ENCODE measurements around the gene HIKESHI.
"Not testable (repeated sequence)": the region's sequence is repeated elsewhere in the genome, so short reads cannot be mapped to it uniquely, and the experiment has no call there.

The HIKESHI gene

GRCh38 chr11:86292912-86293616 is 9.0 kb upstream of the HIKESHI start:
- peak in 1 of 2 donors; percentile 3 for DNase-seq (ENCODE audit: low read depth in 2 of 2)

- no peak for DNase-seq (ENCODE audit: low read depth in 2 of 2)
Measured at GRCh38 chr11:86294026-86294425, 8.0 kb upstream of the HIKESHI start.

GRCh38 chr11:86301742-86302091 is 323 bp upstream of the HIKESHI start:
- no peak for DNase-seq (ENCODE audit: low read depth in 2 of 2)

GRCh38 chr11:86303257-86303656 is 1.2 kb downstream of the HIKESHI start:
- no peak for DNase-seq (ENCODE audit: low read depth in 2 of 2)

- DNase-seq (ENCODE audit: low read depth in 2 of 2): not testable (repeated sequence)
Measured at GRCh38 chr11:86308710-86309109, 6.7 kb downstream of the HIKESHI start.

- DNase-seq (ENCODE audit: low read depth in 2 of 2): no peak
Measured at GRCh38 chr11:86313793-86314192, 11.8 kb downstream of the HIKESHI start.

- DNase-seq (ENCODE audit: low read depth in 2 of 2): no peak
Measured at GRCh38 chr11:86314636-86315035, 12.6 kb downstream of the HIKESHI start.

GRCh38 chr11:86335131-86335767 is 33.2 kb downstream of the HIKESHI start:
- DNase-seq (ENCODE audit: low read depth in 2 of 2): no peak

GRCh38 chr11:86337227-86337626 is 35.2 kb downstream of the HIKESHI start:
- DNase-seq (ENCODE audit: low read depth in 2 of 2): no peak

- no peak for DNase-seq (ENCODE audit: low read depth in 2 of 2)
Measured at GRCh38 chr11:86341382-86341781, 39.3 kb downstream of the HIKESHI start.

- no peak for DNase-seq (ENCODE audit: low read depth in 2 of 2)
Measured at GRCh38 chr11:86346513-86346912, 44.5 kb downstream of the HIKESHI start.

GRCh38 chr11:86355256-86355655 is 53.2 kb downstream of the HIKESHI start:
- no peak for DNase-seq (ENCODE audit: low read depth in 2 of 2)

GRCh38 chr11:86357412-86357811 is 55.4 kb downstream of the HIKESHI start:
- not testable (repeated sequence) for DNase-seq (ENCODE audit: low read depth in 2 of 2)

- DNase-seq (ENCODE audit: low read depth in 2 of 2): no peak
Measured at GRCh38 chr11:86358720-86359119, 56.7 kb downstream of the HIKESHI start.

GRCh38 chr11:86360775-86361395 is 58.8 kb downstream of the HIKESHI start:
- DNase-seq (ENCODE audit: low read depth in 2 of 2): no peak

GRCh38 chr11:86363424-86363823 is 61.4 kb downstream of the HIKESHI start:
- no peak for DNase-seq (ENCODE audit: low read depth in 2 of 2)

- DNase-seq (ENCODE audit: low read depth in 2 of 2): no peak
Measured at GRCh38 chr11:86365546-86365945, 63.5 kb downstream of the HIKESHI start.

- DNase-seq (ENCODE audit: low read depth in 2 of 2): no peak
Measured at GRCh38 chr11:86369668-86370067, 67.6 kb downstream of the HIKESHI start.

GRCh38 chr11:86370171-86370570 is 68.1 kb downstream of the HIKESHI start:
- no peak for DNase-seq (ENCODE audit: low read depth in 2 of 2)

- no peak for DNase-seq (ENCODE audit: low read depth in 2 of 2)
Measured at GRCh38 chr11:86370922-86371594, 69.0 kb downstream of the HIKESHI start.

GRCh38 chr11:86372041-86372440 is 70.0 kb downstream of the HIKESHI start:
- no peak for DNase-seq (ENCODE audit: low read depth in 2 of 2)

GRCh38 chr11:86372586-86372985 is 70.5 kb downstream of the HIKESHI start:
- no peak for DNase-seq (ENCODE audit: low read depth in 2 of 2)

- DNase-seq (ENCODE audit: low read depth in 2 of 2): no peak
Measured at GRCh38 chr11:86374069-86374468, 72.0 kb downstream of the HIKESHI start.

Measured in stimulated activated CD8-positive, alpha-beta memory T cell treated with anti-CD3 and anti-CD28 coated beads, Interleukin-7, amount 100 ng/mL, for 4 hours (primary cell).